Caco-2 (cell line): ENCODE data around the gene RFTN1. TPM values are rescaled to one million over a fixed set of nuclear protein-coding genes. Genes with fewer than 3 reads are reported as not detected.

Source experiments
- BruUV-seq: library from RNA; stranded (reverse); fragments of 400-500 nt; replicated peaks from 2 replicates; lab custom pipeline; 2021; lab: Mats Ljungman, UMichigan
- CTCF ChIA-PET: fragments of 300-600 bp; sonication (Branson Sonifier 250); formaldehyde crosslinking; loops from one replicate; lab custom pipeline; 2022; ENCODE audit warnings: antibody characterized with exemption; lab: Charles Lee
- POLR2A ChIA-PET: fragments of 300-600 bp; sonication (Branson Sonifier 250); formaldehyde crosslinking; loops from one replicate; lab custom pipeline; 2022; ENCODE audit warnings: antibody characterized with exemption; lab: Charles Lee
- DNase-seq, 2 experiments: peaks; one replicate each; pipeline versions ENCODE4 v3.0.0 to v3.0.0-alpha.2; 2020 to 2022
- H3K27me3 ChIP-seq: replicated peaks from 2 replicates; pipeline ENCODE4 v1.6.0; 2011; ENCODE audit warnings: low read length; ENCODE audit not compliant: control insufficient read depth, insufficient read depth
- H3K36me3 ChIP-seq: 2 replicates; pipeline ENCODE4 v1.5.1; 2011; ENCODE audit warnings: low read length; ENCODE audit not compliant: control insufficient read depth, insufficient read depth
- H3K4me1 ChIP-seq: fragments of 250-450 bp; sonication (Bioruptor Pico); 2 replicates; pipeline ENCODE4 v1.5.1; 2020; ENCODE audit warnings: mild to moderate bottlenecking
- H3K4me3 ChIP-seq: 2 replicates; pipeline ENCODE4 v1.5.1; 2011; ENCODE audit warnings: low read depth, mild to moderate bottlenecking, control low read depth, low read length
- H3K9me3 ChIP-seq: fragments of 250-450 bp; sonication (Bioruptor Pico); 2 replicates; pipeline ENCODE4 v1.5.1; 2020; ENCODE audit warnings: mild to moderate bottlenecking, moderate library complexity
- H3K27ac Mint-ChIP-seq: one replicate; pipeline ENCODE4 v1.8.0; 2022; ENCODE audit warnings: mixed read lengths; ENCODE audit not compliant: unreplicated experiment
- H3K27me3 Mint-ChIP-seq: one replicate; pipeline ENCODE4 v1.8.0; 2022; ENCODE audit warnings: mixed read lengths; ENCODE audit not compliant: insufficient read depth, unreplicated experiment
- H3K36me3 Mint-ChIP-seq: one replicate; pipeline ENCODE4 v1.8.0; 2022; ENCODE audit warnings: mild to moderate bottlenecking, mixed read lengths; ENCODE audit not compliant: insufficient read depth, unreplicated experiment
- H3K4me1 Mint-ChIP-seq: one replicate; pipeline ENCODE4 v1.8.0; 2022; ENCODE audit warnings: low read depth, mixed read lengths; ENCODE audit not compliant: unreplicated experiment
- H3K4me3 Mint-ChIP-seq: one replicate; pipeline ENCODE4 v1.8.0; 2022; ENCODE audit warnings: mild to moderate bottlenecking, moderate library complexity, mixed read lengths; ENCODE audit not compliant: unreplicated experiment
- H3K9me3 Mint-ChIP-seq: one replicate; pipeline ENCODE4 v1.8.0; 2022; ENCODE audit warnings: mixed read lengths; ENCODE audit not compliant: unreplicated experiment
- intact Hi-C: fragments of 100-400 bp; cut with micrococcal nuclease; formaldehyde crosslinking; loops from one replicate; pipeline ENCODE4 v1.10.0; 2022; ENCODE audit not compliant: unreplicated experiment
- total RNA-seq: library from RNA; stranded (reverse); gene quantifications from 2 replicates; pipeline ENCODE4 v1.2.3, GENCODE V29; 2022
- TF ChIP-seq, protein P1 (sequence below), 2 experiments: fragments of 200-600 bp in 1 of 2; IDR thresholded peaks; 1 replicate in 1 of 2; 2 replicates in 1 of 2; pipeline versions ENCODE4 v1.5.1 to v1.8.0; 2011 to 2022; ENCODE audit warnings: antibody characterized with exemption in 1 of 2, control low read depth in 1 of 2, inconsistent platforms in 1 of 2, low read depth in 1 of 2, low read length in 1 of 2, mild to moderate bottlenecking in 1 of 2, moderate library complexity in 1 of 2; ENCODE audit not compliant: insufficient read depth in 1 of 2, severe bottlenecking in 1 of 2, unreplicated experiment in 1 of 2

The RFTN1 gene
- total RNA-seq, 1 experiment from 2014 or later = 10.2 TPM

GRCh38 chr3:16426665-16427064 is 86.8 kb downstream of the RFTN1 start:
- no TSS peak for BruUV-seq
- no peak overlapping the region for H3K4me3 Mint-ChIP-seq
- Histone ChIP-seq H3K4me3 (no peak overlapping the region), H3K36me3 (no peaks in the 10 kb centered on the region), H3K9me3 (no peaks in the 10 kb centered on the region), H3K4me1 (no peaks in the 10 kb centered on the region), H3K27me3 (no peaks in the 10 kb centered on the region)
- ChIA-PET CTCF (no interaction called here), POLR2A (no interaction called here)
- no peaks in the 10 kb centered on the region for H3K9me3 Mint-ChIP-seq
- H3K27me3 Mint-ChIP-seq = no peaks in the 10 kb centered on the region
- no peaks in the 10 kb centered on the region for H3K4me1 Mint-ChIP-seq
- H3K27ac Mint-ChIP-seq = no peak overlapping the region
- TF ChIP-seq, protein P1, sequence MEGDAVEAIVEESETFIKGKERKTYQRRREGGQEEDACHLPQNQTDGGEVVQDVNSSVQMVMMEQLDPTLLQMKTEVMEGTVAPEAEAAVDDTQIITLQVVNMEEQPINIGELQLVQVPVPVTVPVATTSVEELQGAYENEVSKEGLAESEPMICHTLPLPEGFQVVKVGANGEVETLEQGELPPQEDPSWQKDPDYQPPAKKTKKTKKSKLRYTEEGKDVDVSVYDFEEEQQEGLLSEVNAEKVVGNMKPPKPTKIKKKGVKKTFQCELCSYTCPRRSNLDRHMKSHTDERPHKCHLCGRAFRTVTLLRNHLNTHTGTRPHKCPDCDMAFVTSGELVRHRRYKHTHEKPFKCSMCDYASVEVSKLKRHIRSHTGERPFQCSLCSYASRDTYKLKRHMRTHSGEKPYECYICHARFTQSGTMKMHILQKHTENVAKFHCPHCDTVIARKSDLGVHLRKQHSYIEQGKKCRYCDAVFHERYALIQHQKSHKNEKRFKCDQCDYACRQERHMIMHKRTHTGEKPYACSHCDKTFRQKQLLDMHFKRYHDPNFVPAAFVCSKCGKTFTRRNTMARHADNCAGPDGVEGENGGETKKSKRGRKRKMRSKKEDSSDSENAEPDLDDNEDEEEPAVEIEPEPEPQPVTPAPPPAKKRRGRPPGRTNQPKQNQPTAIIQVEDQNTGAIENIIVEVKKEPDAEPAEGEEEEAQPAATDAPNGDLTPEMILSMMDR (IDR thresholded peaks at IDR 0.05; ENCODE audit: insufficient read depth in 1 of 2, low read depth in 1 of 2, low read length in 1 of 2, severe bottlenecking in 1 of 2, unreplicated experiment in 1 of 2) = no peak
- intact Hi-C loops = no loop called here
- no peaks in the 10 kb centered on the region for H3K36me3 Mint-ChIP-seq
- no peak for DNase-seq

DNA sequence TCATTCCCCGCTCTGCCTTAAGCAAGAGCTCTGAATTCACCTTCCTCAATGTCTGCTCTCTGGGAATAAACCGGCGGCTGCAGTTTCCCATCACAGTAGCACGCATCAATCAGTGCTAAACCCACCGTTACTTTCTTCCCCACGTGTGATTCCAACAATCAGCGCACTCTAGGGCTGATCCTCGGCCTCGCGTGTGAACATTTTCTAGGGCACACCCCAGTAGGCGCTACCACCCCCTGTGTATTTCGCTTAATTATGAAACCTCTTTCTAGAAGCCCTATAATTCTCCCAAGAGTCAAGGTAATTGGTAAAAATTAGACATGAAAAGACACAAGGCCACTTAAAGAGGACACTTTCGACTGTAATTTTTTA is 87.5 kb downstream of the RFTN1 start:
- no TSS peak for BruUV-seq
- no peaks in the 10 kb centered on the region for H3K9me3 Mint-ChIP-seq
- H3K4me1 ChIP-seq = no peaks in the 10 kb centered on the region
- POLR2A ChIA-PET = no interaction called here
- no peaks in the 10 kb centered on the region for H3K27me3 ChIP-seq
- no peak overlapping the region for H3K4me3 Mint-ChIP-seq
- H3K27me3 Mint-ChIP-seq = no peaks in the 10 kb centered on the region
- DNase-seq = no peak
- TF ChIP-seq, protein P1 (IDR thresholded peaks at IDR 0.05; ENCODE audit: insufficient read depth in 1 of 2, low read depth in 1 of 2, low read length in 1 of 2, severe bottlenecking in 1 of 2, unreplicated experiment in 1 of 2) = no peak
- no peak overlapping the region for H3K4me3 ChIP-seq
- no peaks in the 10 kb centered on the region for H3K4me1 Mint-ChIP-seq
- no peaks in the 10 kb centered on the region for H3K36me3 ChIP-seq
- H3K9me3 ChIP-seq = no peaks in the 10 kb centered on the region
- CTCF ChIA-PET = no interaction called here
- no peak overlapping the region for H3K27ac Mint-ChIP-seq
- intact Hi-C loops = no loop called here
- H3K36me3 Mint-ChIP-seq = no peaks in the 10 kb centered on the region

DNA sequence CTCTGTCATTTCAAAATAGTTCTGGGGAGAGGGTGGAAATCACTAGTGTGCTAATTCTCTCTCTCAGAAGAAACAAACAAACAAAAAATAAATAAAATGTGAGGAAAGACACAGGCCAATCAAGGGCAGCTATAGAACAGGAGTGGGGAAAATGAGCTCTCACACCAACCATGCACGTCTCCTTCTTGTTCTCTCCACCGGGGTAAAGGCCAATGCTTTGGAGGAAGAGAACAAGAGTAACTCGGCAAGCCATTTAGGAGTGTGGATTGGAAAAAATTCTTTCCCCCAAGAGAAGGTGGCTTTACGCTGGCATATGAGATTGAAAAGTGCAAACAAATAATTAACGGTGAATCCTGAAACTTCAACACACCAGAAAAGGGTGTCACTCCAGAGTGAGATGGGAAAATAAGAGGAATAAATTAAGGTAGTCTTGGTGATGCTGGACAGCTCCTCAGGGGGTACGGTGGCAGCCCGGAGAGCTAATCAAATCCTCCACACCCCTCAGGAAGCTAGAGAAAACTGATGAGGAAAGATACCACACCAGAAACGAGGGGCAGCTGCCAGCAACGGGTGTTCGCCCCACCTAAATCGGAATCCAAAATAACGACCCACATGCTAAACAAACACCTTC is 88.0 kb downstream of the RFTN1 start:
- no peak overlapping the region for H3K27ac Mint-ChIP-seq
- H3K27me3 ChIP-seq = no peaks in the 10 kb centered on the region
- H3K4me3 ChIP-seq = no peak overlapping the region
- no peaks in the 10 kb centered on the region for H3K36me3 Mint-ChIP-seq
- no peak overlapping the region for H3K4me3 Mint-ChIP-seq
- TF ChIP-seq, protein P1 (IDR thresholded peaks at IDR 0.05; ENCODE audit: insufficient read depth in 1 of 2, low read depth in 1 of 2, low read length in 1 of 2, severe bottlenecking in 1 of 2, unreplicated experiment in 1 of 2) = no peak
- no peaks in the 10 kb centered on the region for H3K9me3 ChIP-seq
- POLR2A ChIA-PET = no interaction called here
- DNase-seq = no peak
- H3K9me3 Mint-ChIP-seq = no peaks in the 10 kb centered on the region
- no peaks in the 10 kb centered on the region for H3K4me1 Mint-ChIP-seq
- no peaks in the 10 kb centered on the region for H3K4me1 ChIP-seq
- H3K27me3 Mint-ChIP-seq = no peaks in the 10 kb centered on the region
- BruUV-seq = no TSS peak
- CTCF ChIA-PET = no interaction called here
- intact Hi-C loops = no loop called here
- H3K36me3 ChIP-seq = no peaks in the 10 kb centered on the region
